OCI-LY3 (cell line): ENCODE results near the gene CD46.

Source experiments
- CTCF ChIP-seq: fragments of 200-600, 300-600 bp; sonication (generic); IDR thresholded peaks from 2 replicates; pipeline ENCODE4 v1.5.1; 2014; ENCODE audit warnings: antibody characterized with exemption, low read length, low read depth
- EZH2phosphoT487 ChIP-seq: fragments of 200-600 bp; shearing (Covaris generic); IDR thresholded peaks from 2 replicates; pipeline ENCODE4 v1.6.1; 2018; ENCODE audit warnings: antibody characterized with exemption, mixed run types, low read depth

DNA sequence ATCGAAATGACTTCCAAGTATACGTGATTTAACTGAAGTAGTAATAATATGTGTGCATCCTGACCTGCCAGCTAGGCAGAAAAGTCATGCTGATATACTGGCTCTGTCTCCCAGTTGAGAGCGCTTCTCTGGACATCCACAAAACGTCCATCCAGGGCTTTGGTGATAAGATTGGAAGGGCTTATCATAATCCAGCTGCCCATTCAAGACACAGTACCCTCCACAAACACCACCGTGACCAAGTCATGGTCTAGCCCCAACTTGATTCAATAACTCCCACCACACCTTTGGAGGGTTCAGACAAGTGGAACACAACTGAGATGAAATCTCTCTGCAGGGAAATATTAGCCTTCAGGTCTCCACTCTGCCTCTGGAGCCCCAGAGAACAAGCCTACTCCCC lies 76.2 kb downstream of the CD46 start:
- no peak for TF ChIP-seq CTCF
- no peak for TF ChIP-seq EZH2phosphoT487
